SIG-M5 treated with dmso at 0.1 percent for 504 hours (cell line): ENCODE data around the gene BYSL.
"Not testable (repeated sequence)": the region's sequence is repeated elsewhere in the genome, so short reads cannot be mapped to it uniquely, and the experiment has no call there.

Experiments
- DNase-seq: peaks from one replicate; lab custom pipeline; 2025; ENCODE audit not compliant: unreplicated experiment; lab: John Stamatoyannopoulos, UW

The BYSL gene

DNA sequence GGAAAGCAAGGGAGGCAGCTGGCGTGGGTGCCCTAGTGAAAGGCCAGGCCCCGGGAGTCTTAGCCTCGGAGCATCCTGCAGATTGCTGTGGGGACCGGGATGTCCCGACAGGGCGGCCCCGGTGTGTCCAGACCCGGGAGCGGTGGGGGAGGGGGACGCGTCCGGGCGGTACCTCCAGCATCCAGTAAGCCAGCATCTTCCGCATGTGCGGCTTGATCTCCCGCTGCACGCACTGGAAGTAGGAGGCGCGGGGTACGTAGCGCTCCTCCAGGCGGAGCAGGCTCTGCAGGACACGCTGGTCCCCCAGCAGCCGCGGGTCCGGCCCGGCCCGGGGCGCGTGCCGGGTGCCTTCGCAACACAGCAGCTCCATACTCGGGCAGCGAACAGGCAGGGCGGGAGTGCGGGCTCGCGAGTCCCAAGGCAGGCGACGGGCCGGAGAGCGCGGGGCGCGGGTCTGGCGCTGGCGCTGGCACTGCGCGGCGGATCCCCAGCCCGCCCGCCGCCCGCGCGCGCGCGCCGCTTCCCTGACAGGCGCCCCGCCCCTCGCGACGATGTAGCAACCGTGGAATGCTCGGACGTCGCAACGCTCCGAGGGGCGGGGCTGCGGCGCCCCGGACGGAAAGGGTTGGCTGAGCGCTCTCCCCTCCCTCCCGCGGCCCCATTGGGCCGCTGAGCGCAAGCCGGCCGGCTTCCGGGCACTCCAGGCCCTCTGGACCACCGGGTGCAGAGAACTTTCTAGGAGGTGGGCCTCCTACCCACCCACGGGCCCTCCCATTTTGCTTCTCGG lies 20.2 kb downstream of the BYSL start, which contains the start of gene CCND3:
TSS of gene CCND3 (minus strand) at position 529 of the 787 bp plus-strand sequence. CDS start at position 370, 159 bp downstream.
- peak; percentile 91 for DNase-seq

DNA sequence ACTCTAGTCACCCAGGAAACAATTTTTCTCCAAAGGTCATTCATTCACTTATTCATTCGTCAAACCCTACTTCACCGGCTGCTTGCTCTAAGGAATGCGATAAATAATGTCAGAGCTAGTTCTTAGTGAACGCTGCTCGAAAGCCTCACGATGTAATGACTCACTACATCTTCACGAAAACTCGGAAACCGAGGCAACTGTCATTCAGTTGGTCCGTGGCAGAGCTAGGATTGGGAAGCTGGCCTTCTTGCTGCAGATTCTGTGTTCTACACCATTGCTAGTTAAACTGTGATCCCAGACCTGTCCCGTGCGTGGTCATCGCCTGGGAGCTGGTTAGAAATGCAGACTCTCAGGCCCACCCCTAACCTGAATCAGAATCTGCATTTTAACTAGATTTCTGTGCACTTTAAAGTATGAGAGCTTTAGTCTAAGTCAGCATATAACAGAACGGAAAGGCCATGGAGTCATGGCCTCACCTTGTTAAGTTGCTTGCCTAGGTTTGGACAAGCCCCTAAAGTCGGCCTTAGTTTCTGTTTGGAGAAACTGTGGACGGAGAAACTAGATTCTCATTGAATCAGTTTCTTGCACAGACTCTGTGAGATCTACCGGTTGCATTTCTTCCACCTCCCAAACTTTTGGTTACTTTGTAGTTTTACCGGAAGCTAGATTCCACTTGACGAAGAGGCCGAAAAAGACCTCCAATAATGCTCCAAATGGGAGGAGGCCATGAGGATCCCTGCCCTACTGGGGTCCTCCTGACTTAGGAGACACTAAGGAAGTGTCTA lies 21.0 kb downstream of the BYSL start:
- no peak for DNase-seq

DNA sequence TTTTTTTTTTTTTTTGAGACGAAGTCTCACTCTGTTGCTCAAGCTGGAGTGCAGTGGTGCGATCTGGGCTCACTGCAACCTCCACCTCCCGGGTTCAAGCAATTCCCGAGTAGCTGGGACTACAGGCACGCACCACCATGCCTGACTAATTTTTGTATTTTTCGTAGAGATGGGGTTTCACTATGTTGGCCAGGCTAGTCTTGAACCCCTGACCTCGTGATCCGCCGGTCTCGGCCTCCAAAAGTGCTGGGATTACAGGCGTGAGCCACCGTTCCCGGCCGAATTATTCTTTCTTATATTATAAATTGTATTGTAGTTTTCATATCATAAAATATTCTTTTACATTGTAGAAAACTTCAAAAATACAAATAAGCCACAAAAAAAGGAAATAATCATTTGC lies 21.6 kb downstream of the BYSL start:
- not testable (repeated sequence) for DNase-seq

DNA sequence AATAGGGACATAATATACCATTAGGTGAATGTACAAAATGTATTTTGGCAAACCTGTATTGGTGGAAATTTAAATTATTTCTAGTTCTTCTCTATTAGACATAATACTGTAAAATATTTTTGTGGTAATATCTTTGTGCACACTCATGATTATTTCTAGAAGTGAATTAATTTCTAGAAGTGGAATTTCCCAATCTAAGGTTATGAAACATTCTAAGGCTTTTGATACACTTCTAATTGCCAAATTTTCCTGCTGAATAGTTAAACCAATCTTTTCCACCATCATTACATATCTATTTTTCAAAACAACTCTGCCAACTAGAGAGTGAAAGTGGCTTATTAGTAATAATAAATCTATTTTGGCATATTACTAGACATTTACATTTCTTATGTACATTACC lies 22.2 kb downstream of the BYSL start:
- DNase-seq = no peak

DNA sequence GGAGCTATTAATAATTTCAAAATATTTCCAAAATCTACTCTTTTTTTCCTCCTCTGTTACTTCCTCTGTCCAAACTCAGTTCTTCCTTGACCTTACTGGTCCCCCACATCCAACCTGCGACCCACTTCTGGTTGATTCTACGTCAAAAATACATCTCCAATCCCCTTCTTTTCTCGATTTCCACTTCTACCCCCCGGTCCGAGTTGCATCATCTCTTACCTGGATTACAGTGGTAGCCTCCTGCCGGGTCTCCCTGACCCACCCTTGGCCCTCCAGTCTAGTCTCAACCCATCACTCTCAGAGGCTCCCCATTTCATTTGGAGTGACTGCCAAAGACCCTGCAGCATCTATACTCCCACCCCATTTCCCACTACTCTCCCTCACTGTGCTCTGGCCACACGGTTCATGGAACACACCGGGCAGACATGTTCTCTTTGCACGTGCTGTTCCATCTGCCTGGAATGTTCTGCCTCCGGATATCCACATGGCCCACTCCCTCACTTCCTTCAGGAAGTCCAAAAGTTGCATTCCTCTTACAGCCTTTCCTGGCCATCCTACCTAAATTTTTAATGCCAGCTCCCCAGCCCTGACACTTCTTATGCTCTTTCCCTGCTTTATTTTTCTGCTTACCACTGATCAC lies 26.4 kb downstream of the BYSL start:
- no peak for DNase-seq

DNA sequence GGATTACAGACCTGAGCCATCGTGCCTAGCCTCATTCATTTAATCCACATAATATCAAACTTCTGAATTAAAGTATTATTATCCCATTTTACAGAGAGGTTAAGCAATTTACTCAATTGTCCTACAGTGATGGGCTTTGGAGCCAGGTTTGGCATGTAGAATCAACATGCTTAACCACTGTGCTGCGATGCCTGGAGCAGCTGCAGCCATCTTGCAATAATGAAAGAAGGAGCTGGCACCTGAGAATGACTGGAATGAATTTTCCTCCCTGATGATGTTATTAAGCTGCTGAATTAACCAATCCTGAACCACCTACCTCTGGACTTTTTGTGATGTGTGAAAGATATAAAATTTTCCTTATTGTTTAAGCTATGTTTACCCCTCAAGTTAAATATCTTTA lies 33.4 kb downstream of the BYSL start:
- DNase-seq = no peak

DNA sequence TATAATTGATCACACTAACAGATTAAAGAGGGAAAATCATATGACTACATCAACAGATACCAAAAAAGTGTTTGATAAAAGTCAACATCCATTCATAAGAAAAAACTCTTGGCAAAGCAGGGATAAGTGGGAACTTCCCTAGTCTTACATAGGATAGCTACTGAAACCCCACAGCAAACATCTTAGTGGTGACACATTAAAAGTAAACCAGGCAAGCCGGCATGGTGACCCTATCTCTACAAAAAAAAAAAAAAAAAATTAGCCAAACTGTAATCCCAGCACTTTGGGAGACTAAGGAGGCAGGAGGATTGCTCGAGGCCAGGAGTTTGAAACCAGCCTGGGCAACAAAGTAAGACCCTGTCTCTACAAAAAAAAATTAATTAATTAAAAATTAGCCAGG lies 34.1 kb downstream of the BYSL start:
- DNase-seq = no peak

DNA sequence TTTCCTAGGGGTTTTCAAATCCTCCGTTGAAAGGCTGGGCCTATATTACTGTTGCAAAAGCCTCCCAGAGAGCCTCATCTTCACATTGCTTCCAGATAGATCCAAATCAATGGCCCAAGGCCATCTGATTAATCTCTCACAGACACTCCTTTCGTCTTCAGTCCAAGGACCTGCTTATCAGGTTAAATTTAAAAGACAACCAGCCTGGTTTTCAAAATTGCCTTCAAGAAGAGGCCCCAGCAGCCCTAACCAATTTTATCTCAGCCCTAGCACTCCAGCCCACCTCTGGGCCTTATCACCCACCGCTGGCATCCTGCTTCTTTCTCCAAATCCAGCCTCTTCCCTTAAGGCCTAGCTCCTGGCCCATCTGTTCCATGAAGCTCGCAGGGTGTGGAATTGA lies 35.8 kb downstream of the BYSL start:
- no peak for DNase-seq

DNA sequence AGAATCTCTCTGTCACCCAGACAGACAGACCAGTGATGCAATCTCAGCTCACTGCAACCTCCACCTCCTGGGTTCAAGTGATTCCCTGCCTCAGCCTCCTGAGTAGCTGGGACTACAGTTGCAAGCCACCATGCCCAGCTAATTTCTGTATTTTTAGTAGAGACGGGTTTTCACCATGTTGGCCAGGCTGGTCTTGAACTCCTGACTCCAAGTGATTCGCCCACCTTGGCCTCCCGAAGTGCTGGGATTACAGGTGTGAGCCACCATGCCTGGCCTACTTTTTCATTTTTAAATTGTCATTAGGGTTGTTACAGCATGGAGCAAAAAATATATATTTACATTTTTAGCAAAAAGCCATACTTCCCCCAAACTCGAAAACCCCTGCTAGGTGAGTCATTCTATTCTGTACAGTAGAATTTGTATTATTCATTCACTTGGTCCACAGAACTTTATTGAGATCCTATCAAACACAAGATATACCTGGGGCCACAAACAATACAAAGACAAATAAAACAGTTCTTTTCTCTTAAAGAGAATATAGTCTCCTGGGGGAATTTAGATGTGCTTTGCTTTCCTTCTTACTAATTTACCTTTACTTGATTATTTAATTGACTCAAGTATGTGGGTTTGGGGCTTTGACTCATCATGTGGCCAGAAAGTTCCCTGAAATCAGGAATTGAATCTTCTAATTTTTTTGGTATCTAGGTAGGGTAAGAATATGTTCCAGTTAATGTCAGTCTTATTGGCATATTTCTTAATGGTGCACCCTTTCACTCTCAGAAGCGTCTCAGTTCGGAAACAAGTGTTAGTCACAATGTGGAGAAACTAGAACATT lies 36.9 kb downstream of the BYSL start:
- DNase-seq = no peak

DNA sequence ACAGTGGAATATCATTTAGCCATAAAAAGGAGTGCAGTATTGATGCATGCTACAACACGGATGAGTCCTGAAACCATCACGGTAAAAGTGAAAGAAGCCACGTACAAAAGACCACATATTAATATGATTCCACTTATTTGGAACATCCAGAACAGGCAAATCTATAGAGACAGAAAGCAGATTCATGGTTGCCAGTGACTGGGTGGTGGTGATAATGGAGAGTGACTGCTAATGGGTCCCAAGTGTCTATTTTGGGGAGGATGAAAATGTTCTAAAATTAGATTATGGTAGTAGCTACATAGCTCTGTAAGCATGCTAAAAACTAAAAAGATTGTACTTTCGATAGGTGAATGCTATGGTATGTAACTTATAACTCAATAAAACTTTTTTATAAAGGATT lies 38.7 kb downstream of the BYSL start:
- no peak for DNase-seq

DNA sequence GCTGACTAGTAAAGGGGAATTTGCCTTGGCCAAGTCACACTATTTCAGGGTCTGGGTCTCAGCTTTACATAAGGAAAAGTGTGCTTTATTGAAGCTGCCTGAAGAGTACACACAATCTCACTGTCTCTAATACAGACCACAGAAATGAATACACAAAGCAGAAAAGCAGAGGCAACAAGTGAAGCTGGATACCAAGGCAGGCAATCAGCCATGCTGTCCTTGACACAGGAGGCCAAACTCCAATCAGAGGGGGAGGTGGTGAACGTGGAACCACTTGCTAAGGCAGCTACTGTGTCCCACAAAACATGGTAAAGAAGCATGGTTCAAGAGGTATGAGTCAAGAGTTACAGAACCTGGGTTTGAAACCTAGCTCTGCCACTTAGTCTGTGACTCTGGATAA lies 42.1 kb downstream of the BYSL start:
- DNase-seq = no peak

DNA sequence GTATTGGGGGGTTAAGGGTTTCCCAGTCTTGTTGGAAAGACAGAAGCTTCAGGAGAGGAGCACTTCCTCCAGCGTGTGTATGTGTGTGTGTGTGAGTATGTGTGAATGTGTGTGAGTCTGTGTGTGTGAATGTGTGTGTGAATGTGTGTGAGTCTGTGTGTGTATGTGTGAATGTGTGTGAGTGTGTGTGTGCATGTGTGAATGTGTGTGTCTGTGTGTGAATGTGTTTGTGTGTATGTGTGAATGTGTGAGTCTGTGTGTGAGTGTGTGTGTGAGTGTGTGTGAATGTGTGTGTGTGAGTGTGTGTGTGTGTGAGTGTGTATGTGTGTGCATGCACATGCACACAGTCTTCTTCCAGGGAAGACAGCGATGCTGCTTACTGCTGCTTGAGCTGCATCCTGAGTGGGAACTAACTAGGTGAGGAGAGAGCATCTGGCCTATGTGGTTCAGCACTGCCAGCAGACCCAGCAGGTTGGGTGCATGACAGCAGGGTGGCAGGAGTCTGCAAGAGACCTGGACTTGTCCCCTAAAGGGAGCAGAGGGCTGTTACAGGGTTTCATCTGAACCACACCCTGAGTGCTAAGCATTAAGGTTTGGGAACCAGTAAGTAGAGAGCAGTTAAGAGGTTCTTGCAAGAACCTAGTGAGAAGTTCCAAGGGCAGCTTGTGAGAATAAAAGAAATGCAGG lies 43.0 kb downstream of the BYSL start:
- DNase-seq = no peak

DNA sequence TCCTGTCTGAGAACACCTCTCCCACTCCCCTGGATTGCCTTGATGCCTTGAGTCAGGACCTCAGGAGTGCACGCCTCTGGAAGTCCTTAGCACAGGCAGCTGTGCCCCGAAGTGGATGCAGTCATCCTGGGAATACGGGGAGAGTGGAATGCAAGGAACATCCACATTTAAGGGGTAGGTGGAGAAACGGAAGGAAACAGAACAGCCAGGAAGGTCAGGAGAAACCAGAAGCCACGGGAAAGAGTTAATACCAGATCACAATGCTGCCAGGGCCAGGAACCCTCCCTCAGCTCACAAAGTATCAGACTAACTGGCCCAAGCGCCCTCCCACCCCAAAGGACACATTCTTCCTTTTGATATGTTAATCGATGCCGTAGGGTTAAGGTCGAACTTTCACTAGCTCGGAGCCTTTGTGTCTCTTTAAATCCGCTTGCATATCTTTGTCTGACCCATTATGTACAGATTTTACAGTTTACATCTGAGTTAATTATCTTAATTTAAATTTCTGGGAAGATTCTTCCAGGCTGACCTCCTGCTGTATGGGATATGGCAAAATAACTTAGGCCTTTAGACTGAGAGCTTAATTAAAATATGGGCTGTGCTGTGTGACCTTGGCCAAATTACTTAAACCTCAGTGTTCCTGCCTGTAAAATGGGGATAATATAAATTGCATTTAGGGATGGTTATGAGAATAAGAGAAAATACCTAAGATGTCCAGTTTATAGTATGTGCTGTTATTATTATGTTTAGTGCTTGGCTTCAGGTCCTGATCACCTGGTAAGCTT lies 44.3 kb downstream of the BYSL start:
- no peak for DNase-seq

DNA sequence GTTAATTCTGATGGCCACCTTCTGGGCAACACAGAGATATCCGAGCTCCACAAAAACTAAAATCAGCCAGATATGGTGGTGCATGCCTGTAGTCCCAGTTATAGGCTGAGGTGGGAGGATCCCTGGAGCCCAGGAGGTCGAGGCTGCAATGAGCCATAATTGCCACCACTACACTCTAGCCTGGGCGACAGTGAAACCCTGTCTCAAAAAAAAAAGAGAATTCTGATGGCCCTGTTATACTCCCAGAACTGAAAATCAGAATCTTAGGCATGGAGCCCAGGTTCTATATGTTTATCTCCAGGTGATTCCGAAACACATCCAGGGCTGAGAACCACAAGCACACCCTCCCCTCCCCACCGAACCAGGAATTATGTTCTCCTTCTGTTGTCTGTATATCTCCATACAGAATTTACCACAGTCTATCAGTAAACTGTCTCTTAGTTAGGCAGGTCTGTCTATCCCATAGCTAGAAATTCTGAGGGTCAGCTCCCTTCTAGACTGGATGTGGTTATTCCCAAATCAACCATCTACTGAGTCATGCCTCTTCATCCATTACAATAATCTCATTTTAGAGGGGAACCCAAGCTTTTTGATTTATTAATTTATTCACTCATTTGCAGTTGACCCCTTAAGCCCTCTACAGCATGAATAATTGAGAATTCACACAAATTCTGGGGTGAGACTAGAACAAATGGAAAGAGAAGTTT lies 45.1 kb downstream of the BYSL start:
- DNase-seq = no peak

DNA sequence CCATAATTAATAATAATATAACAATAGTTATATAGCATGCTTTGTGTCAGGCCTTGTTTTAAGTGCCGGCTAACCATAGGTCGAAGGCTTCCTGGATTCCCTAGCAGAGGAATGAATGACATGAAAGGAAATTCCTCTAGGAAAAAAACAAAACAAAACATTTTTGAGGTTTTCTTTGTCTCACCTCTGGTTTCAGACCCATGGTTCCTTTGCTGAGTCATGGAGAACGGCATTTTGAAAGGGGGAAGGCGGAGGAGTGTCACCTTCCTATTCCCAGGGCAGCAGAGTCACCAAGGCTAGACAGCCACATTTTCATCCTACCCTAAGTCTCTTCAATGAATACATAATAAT lies 45.6 kb downstream of the BYSL start:
- no peak for DNase-seq

DNA sequence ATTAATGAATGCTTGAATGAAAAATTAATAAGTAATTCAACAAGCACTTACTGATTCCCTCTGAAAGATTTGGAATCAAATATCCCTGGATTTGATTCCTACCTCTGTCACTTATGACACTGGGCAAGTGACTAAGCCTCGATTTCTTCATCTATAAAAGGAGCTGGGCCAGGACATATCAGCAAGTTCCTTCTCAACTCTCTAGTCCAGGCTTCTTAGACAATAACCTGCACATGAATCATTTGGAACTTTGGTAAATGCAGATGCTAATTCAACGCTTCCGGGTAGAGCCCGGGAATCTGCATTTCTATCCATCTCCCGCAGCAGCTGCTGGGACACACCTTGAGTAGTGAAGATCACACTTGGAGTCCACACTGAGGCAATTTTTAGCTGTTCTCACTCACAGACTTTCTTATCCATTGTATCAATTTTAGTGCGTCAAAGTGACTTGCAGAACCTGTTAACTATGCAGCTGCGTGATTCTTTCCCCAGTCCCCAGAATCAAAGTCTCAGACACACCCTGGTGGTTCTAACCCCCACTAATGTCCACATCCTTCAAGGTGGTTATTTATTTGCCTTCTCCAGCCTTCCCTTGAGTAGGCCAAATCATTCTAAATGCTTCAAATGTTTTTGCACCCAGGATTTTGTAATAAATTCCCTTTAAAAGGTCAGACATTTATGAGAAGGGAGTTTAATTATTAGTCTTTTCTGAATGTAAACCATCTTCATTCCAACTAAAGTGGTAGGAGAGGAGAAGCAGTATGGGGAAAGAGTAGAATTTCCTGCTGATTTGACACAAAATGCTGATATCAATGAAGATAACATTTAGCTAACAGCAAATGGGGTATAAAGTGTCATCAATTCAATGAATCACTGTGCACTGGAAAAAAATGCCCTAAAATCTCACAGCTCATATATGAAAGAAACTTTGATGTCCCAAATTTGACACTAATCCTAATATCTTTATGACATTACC lies 46.3 kb downstream of the BYSL start:
- DNase-seq = no peak

DNA sequence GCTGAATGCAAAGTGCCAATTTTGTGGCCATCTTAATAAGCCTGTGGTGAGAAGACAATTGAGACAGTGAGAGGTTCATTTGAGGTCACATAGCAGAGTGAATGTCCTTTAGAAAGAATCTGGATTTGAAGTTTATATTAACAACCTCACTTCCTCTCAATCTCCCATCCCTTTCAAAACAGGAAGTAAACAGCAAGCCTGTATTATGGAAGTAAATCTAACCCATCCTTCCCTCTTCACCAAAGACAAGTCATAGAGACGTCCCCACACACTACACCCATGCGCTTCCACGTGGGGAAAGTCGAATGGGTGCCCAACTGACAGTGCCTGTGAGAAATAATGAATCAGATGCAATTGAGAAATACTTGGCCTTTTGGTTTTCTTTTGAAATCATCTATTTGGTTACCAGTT lies 49.1 kb downstream of the BYSL start:
- peak; percentile 84 for DNase-seq

DNA sequence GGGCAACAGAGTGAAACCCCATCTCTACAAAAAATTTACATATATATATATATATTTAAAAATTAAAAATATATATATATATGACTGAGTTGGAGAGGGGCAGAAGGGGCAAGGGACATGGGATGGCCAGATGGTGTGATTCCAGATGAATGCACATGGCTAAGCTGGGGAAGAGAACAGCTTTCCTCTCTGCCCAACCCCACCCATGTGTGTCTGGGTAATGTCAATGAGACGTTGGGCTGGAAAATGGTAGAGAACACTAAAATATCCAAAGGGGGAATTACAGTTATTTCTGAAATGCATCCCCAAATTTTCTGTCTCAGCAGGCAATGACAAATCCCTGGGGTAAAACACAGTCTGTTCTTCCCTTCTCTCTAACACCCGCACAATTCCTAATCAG lies 51.5 kb downstream of the BYSL start:
- DNase-seq = no peak
